T-cell (primary cell): ENCODE measurements around the gene FPGS. TPM values are rescaled to one million over a fixed set of nuclear protein-coding genes. Genes with fewer than 3 reads are reported as not detected.

ENCODE experiments used
- ATAC-seq, 4 experiments: fragments of 200-7000 bp in 3 of 4; fragments of 150-1000 bp in 1 of 4; cut with Tn5 transposase; replicated peaks in 1 of 4; 1 replicate in 3 of 4; 2 replicates in 1 of 4; pipeline ENCODE4 v1.10.0; 2021; ENCODE audit warnings: moderate library complexity in 3 of 4, mild to moderate bottlenecking in 2 of 4, moderate number of reproducible peaks in 1 of 4
- CTCF ChIA-PET, 2 donors: fragments of 300-600 bp; sonication (Branson Sonifier 250); formaldehyde crosslinking; loops; one replicate each; lab custom pipeline; 2022; ENCODE audit warnings: antibody characterized with exemption in 2 of 2; lab: Charles Lee
- POLR2A ChIA-PET, 2 donors: fragments of 300-600 bp; sonication (Branson Sonifier 250); formaldehyde crosslinking; loops; one replicate each; lab custom pipeline; 2022; ENCODE audit warnings: antibody characterized with exemption in 2 of 2; lab: Charles Lee
- DNase-seq, 35 experiments: peaks; one replicate each; pipeline versions ENCODE4 v3.0.0 to v3.0.0-alpha.2; 2013 to 2023
- H3K27ac ChIP-seq: one replicate; pipeline ENCODE4 v1.5.1; 2013; ENCODE audit warnings: low read length
- H3K27me3 ChIP-seq, 2 experiments: replicated peaks in 1 of 2; 1 replicate in 1 of 2; 2 replicates in 1 of 2; pipeline versions ENCODE4 v1.6.1 to v1.7.0; 2013; ENCODE audit warnings: low read length in 1 of 2, mixed read lengths in 1 of 2; ENCODE audit not compliant: control insufficient read depth in 2 of 2, insufficient read depth in 2 of 2; ENCODE audit errors: extremely low read depth in 1 of 2
- H3K36me3 ChIP-seq, 2 donors: 1 replicate in 1 of 2; 2 replicates in 1 of 2; pipeline versions ENCODE4 v1.6.1 to v1.7.0; 2013; ENCODE audit warnings: low read length in 1 of 2; ENCODE audit not compliant: control insufficient read depth in 2 of 2, insufficient read depth in 1 of 2; ENCODE audit errors: extremely low read depth in 1 of 2
- H3K4me1 ChIP-seq, 2 experiments: 1 replicate in 1 of 2; 2 replicates in 1 of 2; pipeline versions ENCODE4 v1.6.1 to v1.7.0; 2013; ENCODE audit warnings: low read length in 2 of 2, mixed read lengths in 1 of 2; ENCODE audit not compliant: insufficient read depth in 2 of 2, control insufficient read depth in 1 of 2; ENCODE audit errors: extremely low read depth in 1 of 2
- H3K4me3 ChIP-seq, 2 donors: 1 replicate in 1 of 2; 2 replicates in 1 of 2; pipeline versions ENCODE4 v1.5.1 to v1.7.0; 2013; ENCODE audit warnings: mild to moderate bottlenecking in 2 of 2, low read length in 1 of 2, moderate library complexity in 1 of 2; ENCODE audit not compliant: control insufficient read depth in 1 of 2; ENCODE audit errors: extremely low read depth in 1 of 2
- H3K9me3 ChIP-seq: 2 replicates; pipeline ENCODE4 v1.7.0; 2013
- H3K27ac Mint-ChIP-seq, 2 donors: one replicate each; pipeline ENCODE4 v1.8.0; 2020 to 2021; ENCODE audit warnings: mild to moderate bottlenecking in 2 of 2, mixed read lengths in 2 of 2
- H3K27me3 Mint-ChIP-seq, 2 donors: one replicate each; pipeline ENCODE4 v1.8.0; 2021 to 2022; ENCODE audit warnings: mixed read lengths in 2 of 2
- H3K36me3 Mint-ChIP-seq: one replicate; pipeline ENCODE4 v1.8.0; 2021; ENCODE audit warnings: mixed read lengths
- H3K4me1 Mint-ChIP-seq, 3 donors: one replicate each; pipeline ENCODE4 v1.8.0; 2020 to 2022; ENCODE audit warnings: mixed read lengths in 3 of 3, mild to moderate bottlenecking in 1 of 3
- H3K4me3 Mint-ChIP-seq, 3 donors: one replicate each; pipeline ENCODE4 v1.8.0; 2020 to 2022; ENCODE audit warnings: mild to moderate bottlenecking in 3 of 3, mixed read lengths in 3 of 3, moderate library complexity in 3 of 3
- H3K9me3 Mint-ChIP-seq, 3 donors: one replicate each; pipeline ENCODE4 v1.8.0; 2020 to 2022; ENCODE audit warnings: mixed read lengths in 3 of 3
- WGBS: methylation state at CpG from one replicate; pipeline ENCODE4 v1.1.5; 2013; ENCODE audit warnings: missing lambda C conversion rate; ENCODE audit not compliant: insufficient coverage; 5-methylcytosine and 5-hydroxymethylcytosine counted together
- total RNA-seq, 35 experiments: library from RNA in 6 of 35; stranded (reverse) in 6 of 35; fragments of 120-200 nt in 1 of 35; gene quantifications; one replicate each; pipeline versions ENCODE4 v1.2.1 to v1.2.4 and lab custom pipeline; 2013 to 2026

Gene FPGS
- total RNA-seq, 5 donors from 2014 or later (not counting 1 experiment from before 2014, with no cell fraction given) = 78.4 to 151 (median 139) TPM

GRCh38 chr9:127810378-127811187, 7.9 kb downstream of the FPGS start:
- peaks cover 44 to 74% of the 10 kb centered on the region in 2 donors for H3K36me3 ChIP-seq

GRCh38 chr9:127812011-127812410, 9.3 kb downstream of the FPGS start:
- ChIA-PET CTCF (no interaction called here), POLR2A (interaction anchor here in 1 of 2 donors (0.6 kb wide), 1 partner anchor 11 kb away, joined by 3 read pairs; no protein-coding TSS in a partner anchor)
- Histone ChIP-seq H3K9me3 (no peaks in the 10 kb centered on the region), H3K27me3 (no peaks in the 10 kb centered on the region), H3K36me3 (peaks cover 50 to 73% of the 10 kb centered on the region in 2 donors), H3K4me1 (no peaks in the 10 kb centered on the region), H3K4me3 (no peak overlapping the region), H3K27ac (no peak overlapping the region)
- DNase-seq (no peak), ATAC-seq (no peak)
- no peak overlapping the region for H3K27ac Mint-ChIP-seq
- H3K36me3 Mint-ChIP-seq = peaks cover 26% of the 10 kb centered on the region
- peaks cover 0 to 2% (median 0%) of the 10 kb centered on the region in 3 donors for H3K4me1 Mint-ChIP-seq
- H3K4me3 Mint-ChIP-seq = no peak overlapping the region
- H3K9me3 Mint-ChIP-seq = no peaks in the 10 kb centered on the region
- no peaks in the 10 kb centered on the region for H3K27me3 Mint-ChIP-seq
- WGBS = 90% methylated on average over 2 of the region's 6 CpGs

More at GRCh38 chr9:127810378-127811187, 7.9 kb downstream of the FPGS start:
- ChIA-PET POLR2A (no interaction called here), CTCF (no interaction called here)
- Histone ChIP-seq H3K9me3 (no peaks in the 10 kb centered on the region), H3K27ac (no peak overlapping the region), H3K4me1 (no peaks in the 10 kb centered on the region), H3K27me3 (no peaks in the 10 kb centered on the region), H3K4me3 (no peak overlapping the region)
- no peaks in the 10 kb centered on the region for H3K9me3 Mint-ChIP-seq
- no peak overlapping the region for H3K4me3 Mint-ChIP-seq
- no peak for ATAC-seq
- WGBS = 99% methylated on average over 10 of the region's 10 CpGs
- no peak for DNase-seq
- H3K27me3 Mint-ChIP-seq = no peaks in the 10 kb centered on the region
- no peak overlapping the region for H3K27ac Mint-ChIP-seq
- H3K4me1 Mint-ChIP-seq = peaks cover 0 to 7% (median 4%) of the 10 kb centered on the region in 3 donors
- H3K36me3 Mint-ChIP-seq = peaks cover 32% of the 10 kb centered on the region

GRCh38 chr9:127812936-127813675, 10.4 kb downstream of the FPGS start:
- Histone ChIP-seq H3K4me1 (no peaks in the 10 kb centered on the region), H3K9me3 (no peaks in the 10 kb centered on the region), H3K36me3 (peaks cover 44 to 69% of the 10 kb centered on the region in 2 donors), H3K27me3 (no peaks in the 10 kb centered on the region), H3K4me3 (no peak overlapping the region), H3K27ac (no peak overlapping the region)
- Mint-ChIP-seq H3K9me3 (no peaks in the 10 kb centered on the region), H3K36me3 (peaks cover 26% of the 10 kb centered on the region), H3K4me3 (no peak overlapping the region), H3K27ac (no peak overlapping the region), H3K4me1 (no peaks in the 10 kb centered on the region), H3K27me3 (no peaks in the 10 kb centered on the region)
- 96% methylated on average over 15 of the region's 19 CpGs for WGBS
- DNase-seq (no peak), ATAC-seq (no peak)
- CTCF ChIA-PET = no interaction called here
- POLR2A ChIA-PET = no interaction called here

GRCh38 chr9:127813686-127814226, 11.1 kb downstream of the FPGS start:
- H3K27me3 ChIP-seq = no peaks in the 10 kb centered on the region
- no peaks in the 10 kb centered on the region for H3K27me3 Mint-ChIP-seq
- POLR2A ChIA-PET = no interaction called here
- peaks cover 39 to 69% of the 10 kb centered on the region in 2 donors for H3K36me3 ChIP-seq
- DNase-seq (no peak), ATAC-seq (no peak)
- no peak overlapping the region for H3K4me3 ChIP-seq
- 96% methylated on average over 3 of the region's 9 CpGs for WGBS
- no peak overlapping the region for H3K27ac Mint-ChIP-seq
- no peaks in the 10 kb centered on the region for H3K4me1 ChIP-seq
- peaks cover 29% of the 10 kb centered on the region for H3K36me3 Mint-ChIP-seq
- H3K4me3 Mint-ChIP-seq = no peak overlapping the region
- H3K4me1 Mint-ChIP-seq = no peaks in the 10 kb centered on the region
- H3K9me3 Mint-ChIP-seq = no peaks in the 10 kb centered on the region
- no peaks in the 10 kb centered on the region for H3K9me3 ChIP-seq
- H3K27ac ChIP-seq = no peak overlapping the region
- CTCF ChIA-PET = no interaction called here

GRCh38 chr9:127814619-127815511, 12.2 kb downstream of the FPGS start:
- Histone ChIP-seq H3K9me3 (no peaks in the 10 kb centered on the region), H3K27me3 (no peaks in the 10 kb centered on the region), H3K27ac (no peak overlapping the region), H3K4me1 (no peaks in the 10 kb centered on the region), H3K36me3 (peaks cover 40 to 66% of the 10 kb centered on the region in 2 donors), H3K4me3 (no peak overlapping the region)
- no peaks in the 10 kb centered on the region for H3K27me3 Mint-ChIP-seq
- 99% methylated on average over 9 of the region's 11 CpGs for WGBS
- no peak overlapping the region for H3K27ac Mint-ChIP-seq
- H3K4me3 Mint-ChIP-seq = no peak overlapping the region
- ATAC-seq (no peak), DNase-seq (no peak)
- no peaks in the 10 kb centered on the region for H3K9me3 Mint-ChIP-seq
- CTCF ChIA-PET = no interaction called here
- no peaks in the 10 kb centered on the region for H3K4me1 Mint-ChIP-seq
- peaks cover 27% of the 10 kb centered on the region for H3K36me3 Mint-ChIP-seq
- POLR2A ChIA-PET = no interaction called here
